ENCODE measurements around the gene CDK15.

GRCh38 chr2:201831469-201831868 is 25.1 kb downstream of the CDK15 start:
- TF ChIP-seq POLR2A (IDR thresholded peaks at IDR 0.05; ENCODE audit: low read length) = no peak
- TF ChIP-seq CTCF (IDR thresholded peaks at IDR 0.05) = no peak
- no peak for TF ChIP-seq MYC (IDR thresholded peaks at IDR 0.05; ENCODE audit: borderline replicate concordance, low read length)

Data from A549 (cell line).